GM19238 (cell line): Measurements from ENCODE around the gene AK5.
A peak's percentile ranks its signal among the peaks of the same experiment; 100 is the strongest.

Source experiments
- DNase-seq: peaks from one replicate; pipeline ENCODE4 v3.0.0; 2011; ENCODE audit warnings: low spot score; ENCODE audit not compliant: insufficient read length

AK5 gene, protein sequence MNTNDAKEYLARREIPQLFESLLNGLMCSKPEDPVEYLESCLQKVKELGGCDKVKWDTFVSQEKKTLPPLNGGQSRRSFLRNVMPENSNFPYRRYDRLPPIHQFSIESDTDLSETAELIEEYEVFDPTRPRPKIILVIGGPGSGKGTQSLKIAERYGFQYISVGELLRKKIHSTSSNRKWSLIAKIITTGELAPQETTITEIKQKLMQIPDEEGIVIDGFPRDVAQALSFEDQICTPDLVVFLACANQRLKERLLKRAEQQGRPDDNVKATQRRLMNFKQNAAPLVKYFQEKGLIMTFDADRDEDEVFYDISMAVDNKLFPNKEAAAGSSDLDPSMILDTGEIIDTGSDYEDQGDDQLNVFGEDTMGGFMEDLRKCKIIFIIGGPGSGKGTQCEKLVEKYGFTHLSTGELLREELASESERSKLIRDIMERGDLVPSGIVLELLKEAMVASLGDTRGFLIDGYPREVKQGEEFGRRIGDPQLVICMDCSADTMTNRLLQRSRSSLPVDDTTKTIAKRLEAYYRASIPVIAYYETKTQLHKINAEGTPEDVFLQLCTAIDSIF

DNA sequence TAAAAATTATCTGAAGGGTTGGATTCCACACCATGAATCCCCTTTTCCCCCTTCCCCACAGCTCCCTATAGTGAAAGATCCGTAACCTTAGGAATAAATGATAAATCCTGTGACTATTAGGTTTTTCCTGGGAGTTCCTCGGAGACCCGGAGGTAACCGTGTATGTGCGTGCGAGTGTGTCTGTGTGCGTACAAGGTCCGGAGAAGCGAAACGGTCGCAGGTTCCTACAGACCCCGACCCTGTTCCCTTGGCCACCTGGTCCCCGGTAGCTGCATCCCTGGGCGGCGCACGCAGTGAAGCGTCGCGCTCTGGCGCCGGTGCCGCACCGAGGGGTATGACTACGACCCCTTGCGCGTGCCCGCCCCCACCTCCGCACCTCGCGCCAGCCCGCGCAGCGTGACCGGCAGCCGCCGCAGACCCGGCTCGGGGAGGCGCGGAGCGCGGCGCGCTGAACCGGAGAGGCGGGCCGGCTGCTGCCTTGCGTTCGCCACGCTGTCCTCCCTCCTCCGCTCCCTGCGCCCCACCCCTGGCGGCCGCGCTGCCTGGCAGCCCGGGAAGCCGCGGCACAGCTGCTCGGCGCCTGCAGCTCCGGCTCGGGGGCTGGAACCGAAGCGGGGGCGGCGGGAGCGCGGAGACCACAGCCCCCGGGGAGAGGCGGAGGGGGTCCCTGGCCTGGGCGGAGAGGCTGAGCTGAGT lies at the start of gene AK5:
AK5 (plus strand) TSS at position 529 of the 696 bp plus-strand sequence. CDS start 295 bp downstream, outside the sequence.
- peak; percentile 8 for DNase-seq

DNA sequence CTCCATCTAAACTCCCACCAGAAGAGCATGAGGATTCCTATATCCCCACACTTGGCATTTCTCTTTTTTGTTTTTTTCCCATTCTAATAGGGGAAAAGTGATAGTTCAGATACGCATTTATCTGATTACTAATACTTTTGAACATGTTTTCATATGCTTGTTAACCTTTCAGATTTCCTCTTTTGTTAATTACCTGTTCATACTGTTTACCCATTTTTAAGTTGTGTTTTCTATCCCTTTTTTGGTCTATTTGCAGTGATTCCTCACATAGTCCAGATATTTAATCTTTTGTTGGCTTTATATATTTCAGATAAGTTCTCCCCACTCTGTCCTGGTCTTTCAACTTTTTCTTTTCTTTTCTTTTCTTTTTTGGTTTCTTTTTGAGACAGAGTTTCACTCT lies 49.0 kb upstream of the AK5 start:
- no peak for DNase-seq

DNA sequence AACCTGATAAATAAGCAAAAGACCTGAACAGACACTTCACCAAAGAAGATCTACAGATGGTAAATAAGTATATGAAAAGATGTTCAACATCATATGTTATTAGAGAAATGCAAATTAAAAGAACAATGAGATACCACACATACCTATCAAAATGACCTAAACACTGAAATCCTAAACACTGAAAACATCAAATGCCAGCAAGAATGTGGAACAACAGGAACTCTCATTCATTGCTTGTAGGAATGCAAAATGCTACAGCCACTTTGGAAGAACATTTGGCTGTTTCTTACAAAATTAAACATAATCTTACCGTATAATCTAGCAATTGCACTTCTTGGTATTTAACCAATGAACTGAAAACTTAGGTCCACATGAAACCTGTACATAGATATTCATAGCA lies 47.7 kb upstream of the AK5 start:
- no peak for DNase-seq

DNA sequence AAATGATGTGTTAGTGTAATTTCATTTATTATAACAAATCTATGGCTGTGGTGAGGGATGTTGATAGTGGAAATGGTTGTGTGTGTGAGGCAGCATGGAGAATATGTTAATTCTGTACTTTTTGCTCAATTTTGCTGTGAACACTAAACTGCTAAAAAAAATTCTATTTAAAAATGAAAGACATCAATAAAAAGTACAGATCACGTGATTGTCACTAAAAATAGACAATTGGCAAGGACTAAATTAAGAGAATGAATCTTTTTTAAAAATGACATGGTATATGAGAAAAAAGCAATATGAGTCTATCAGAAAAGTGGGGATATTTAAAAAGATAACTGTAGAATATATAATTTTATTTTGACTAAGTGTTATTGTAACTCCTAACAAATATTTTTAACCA lies 46.9 kb upstream of the AK5 start:
- no peak for DNase-seq

DNA sequence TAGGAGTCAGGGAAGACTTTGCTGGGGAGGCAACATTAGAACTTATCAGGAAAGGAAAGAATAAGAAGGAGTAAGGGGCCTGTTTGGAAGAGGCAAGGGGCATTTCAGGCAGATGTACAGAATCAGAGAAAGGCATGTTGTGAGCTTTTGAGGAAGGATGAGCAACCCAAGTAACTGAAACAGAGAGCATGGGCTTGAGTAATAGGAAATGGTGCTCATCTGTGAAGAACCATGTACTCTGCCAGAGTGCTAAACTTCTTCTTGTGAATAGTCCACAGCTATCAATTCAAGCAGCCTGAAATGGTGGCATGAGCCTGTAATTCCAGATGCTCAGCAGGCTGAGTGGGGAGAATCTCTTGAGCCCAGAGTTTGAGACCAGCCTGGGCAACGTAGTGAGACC lies 43.4 kb upstream of the AK5 start:
- no peak for DNase-seq

DNA sequence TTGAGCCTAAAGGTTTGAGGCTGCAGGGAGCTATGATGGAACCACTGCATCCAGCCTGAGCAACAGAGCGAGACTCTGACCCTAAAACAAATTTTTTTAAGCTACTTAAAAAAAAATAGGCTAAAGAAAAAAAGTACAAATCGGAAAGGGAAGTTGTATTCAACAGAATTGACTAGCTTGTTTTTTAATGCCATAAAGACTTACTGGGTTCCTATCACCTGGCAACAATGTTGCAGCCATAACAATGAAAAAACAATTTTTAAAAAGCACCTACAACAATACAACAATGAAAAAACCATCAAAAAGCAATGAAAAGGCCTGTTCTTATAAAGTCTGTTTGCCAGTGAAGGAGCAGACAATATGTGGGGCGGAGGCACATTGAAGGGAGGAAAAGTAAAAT lies 42.5 kb upstream of the AK5 start:
- no peak for DNase-seq

DNA sequence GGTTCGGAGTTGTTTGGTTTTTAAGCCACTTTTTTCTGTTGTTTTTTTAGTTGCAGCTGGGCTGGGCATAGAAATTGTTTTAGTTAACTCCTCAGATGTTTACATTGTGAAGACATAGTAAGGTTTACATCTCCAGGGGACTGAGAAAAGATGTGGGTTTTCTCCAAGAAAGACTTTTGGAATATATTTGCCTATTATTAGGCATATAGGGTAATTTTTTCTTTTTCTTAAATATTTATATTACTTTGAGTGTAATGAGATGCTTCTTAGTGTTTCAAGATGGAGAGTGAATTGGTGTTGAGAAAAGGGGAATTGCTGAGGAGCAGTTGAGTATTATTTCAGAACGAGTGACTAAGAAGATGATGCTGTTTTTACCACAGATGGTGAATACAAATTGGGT lies 36.0 kb upstream of the AK5 start:
- no peak for DNase-seq

DNA sequence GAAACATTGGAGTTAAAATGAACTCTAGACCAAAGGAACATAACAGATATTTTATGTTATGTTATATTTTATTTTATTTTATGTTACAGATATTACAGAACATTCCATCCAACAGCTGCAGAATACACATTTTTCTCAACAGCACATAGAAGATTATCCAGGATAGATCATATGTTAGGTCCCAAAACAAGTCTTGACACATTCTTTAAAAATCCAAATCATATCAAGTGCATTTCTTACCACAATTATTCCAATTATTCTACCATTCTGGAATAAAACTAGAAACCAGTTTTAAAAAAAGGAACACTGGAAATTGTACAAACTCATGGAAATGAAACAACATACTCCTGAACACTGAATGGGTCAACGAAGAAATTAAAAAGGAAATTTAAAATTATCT lies 31.7 kb upstream of the AK5 start:
- no peak for DNase-seq

DNA sequence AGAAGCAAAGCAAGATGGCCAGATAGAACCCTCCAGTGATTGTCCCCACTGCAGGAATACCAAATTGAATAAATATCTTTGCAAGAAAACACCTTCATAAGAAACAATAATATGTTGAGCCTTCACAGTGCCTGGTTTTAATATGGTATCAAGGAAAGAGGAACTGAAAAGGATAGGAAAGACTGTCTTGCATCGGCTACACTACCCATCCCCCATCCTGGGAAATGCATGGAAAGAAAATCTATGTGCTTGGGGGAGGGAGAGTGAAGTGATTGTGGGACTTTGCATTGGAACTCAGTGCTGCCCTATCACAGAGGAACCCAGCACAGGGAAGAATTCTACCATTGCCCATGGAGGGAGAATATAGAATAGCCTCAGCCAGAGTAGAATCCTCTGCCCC lies 28.6 kb upstream of the AK5 start:
- no peak for DNase-seq

DNA sequence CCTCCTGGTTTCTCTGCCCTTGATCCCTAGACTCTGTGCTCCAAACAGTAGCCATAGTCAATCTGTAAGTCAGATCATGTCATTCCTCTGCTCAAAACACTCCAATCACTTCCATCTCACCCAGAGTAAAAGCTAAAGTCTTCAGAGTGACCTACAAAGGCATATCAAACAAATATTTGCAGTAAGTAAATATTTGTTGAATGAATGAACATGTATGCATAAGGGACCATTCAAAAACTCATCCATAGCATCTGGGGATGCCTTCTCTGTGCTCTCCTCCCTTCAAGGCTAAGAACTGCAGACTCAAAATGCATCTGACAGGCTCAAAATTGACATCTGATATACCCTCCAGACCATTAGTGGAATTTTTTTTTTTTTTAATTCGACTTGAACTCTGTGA lies 18.1 kb upstream of the AK5 start:
- DNase-seq, result no peak

DNA sequence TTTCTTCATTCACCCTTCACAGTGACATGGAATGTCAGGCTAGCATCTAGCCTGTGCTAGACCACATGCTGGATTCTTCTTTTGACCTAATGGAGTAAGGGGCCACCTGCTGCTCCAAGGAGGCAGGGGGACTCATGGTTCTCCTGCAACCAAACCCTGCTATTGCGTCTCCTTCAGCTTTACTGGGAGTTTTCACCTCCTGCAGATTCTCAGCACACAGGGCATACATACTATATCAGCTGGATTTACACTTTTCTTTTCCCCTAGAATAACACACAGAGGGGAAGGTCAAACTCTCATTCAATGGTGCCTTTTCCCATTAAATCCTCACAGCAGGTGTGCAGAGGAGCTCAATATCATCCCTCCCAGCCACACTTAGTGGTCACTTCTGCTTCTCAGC lies 16.6 kb upstream of the AK5 start:
- no peak for DNase-seq

DNA sequence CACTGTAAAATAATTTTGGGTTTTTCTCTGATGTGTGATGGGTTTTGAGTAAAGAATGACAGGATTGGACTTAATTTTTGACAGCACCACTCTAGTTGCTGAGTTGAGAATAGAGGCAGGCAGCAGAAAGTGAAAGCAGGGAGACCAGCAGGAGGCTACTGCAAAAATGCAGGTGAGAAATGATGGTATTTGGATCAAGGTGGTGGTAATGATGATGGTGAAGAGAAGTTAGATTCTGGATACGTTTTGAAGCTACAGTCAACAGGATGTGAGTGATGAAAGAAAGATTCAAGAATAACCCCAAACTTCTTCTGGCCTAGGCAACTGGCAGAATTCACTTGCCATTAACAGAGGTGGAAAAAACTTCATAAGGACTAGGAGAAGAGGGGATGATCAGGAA lies 14.8 kb upstream of the AK5 start:
- no peak for DNase-seq

DNA sequence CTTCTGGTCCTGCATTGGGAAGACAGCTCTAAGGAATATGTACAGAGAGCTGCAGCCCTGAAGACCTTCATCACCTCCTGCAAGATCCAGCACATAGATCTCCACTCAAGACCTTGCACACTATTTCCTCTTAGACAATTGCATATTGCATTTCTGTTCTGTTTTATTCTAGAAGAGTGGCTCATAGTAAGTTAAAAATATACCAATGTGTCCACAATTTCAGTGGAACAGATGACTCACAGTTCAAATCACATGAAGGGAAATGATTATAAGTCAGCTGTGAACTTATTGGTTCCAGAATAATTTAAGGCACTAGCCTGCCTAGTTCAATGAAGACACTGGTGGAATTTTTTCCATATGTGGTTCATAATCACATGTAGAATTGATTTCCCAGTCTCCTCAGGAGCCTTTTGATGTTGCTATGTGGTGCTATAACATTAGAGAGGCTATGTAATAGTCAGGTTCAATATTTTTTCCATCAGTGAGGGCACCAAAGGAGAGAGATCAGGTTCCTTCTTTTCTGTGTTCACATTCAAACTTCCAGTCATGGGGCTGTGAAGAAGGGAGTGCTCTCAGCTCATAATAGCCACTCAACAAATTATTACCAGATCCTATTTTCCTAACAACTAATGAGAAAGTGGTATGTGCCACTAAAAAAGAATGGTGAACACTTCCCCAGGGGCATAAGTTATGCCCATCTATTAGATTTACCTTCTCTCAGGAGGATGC lies 9.8 kb upstream of the AK5 start:
- no peak for DNase-seq

DNA sequence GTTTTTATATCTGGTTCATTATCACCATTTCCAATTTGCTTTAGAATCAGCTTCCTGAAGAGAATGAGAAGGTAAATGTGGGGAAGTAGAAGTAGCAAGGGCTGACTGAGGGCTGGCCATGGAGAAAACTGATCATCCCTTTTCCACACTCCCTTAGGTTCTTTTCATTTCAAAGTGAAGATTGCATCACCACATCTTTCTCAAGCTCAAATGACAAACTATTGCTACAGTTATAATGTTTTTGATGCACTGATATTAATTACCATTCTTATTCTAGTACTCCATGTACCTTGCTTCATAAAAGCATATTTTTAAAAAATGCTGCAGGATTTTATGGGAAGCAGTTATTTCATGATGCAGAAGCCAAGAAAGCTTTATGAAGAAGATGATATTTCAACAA lies 7.9 kb upstream of the AK5 start:
- no peak for DNase-seq

DNA sequence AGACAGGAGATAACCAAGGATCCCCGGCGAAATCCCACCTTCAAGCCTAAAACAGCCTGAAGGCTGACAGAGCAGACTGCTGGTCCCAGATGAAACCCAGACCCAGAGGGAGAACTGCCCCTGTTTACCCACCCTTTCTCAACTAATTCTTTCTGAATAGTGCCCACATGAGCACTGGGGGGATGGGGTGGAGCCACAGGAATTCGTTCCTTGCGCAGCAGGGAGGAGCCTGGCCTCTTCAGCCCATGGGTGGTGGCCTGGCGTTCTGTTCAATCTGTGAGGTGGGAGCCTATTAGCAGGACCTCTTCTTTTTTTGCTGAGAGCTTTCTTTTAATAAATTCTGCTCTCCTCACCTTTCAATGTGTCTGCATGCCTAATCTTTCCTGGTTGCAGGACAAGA lies 6.6 kb upstream of the AK5 start:
- no peak for DNase-seq

DNA sequence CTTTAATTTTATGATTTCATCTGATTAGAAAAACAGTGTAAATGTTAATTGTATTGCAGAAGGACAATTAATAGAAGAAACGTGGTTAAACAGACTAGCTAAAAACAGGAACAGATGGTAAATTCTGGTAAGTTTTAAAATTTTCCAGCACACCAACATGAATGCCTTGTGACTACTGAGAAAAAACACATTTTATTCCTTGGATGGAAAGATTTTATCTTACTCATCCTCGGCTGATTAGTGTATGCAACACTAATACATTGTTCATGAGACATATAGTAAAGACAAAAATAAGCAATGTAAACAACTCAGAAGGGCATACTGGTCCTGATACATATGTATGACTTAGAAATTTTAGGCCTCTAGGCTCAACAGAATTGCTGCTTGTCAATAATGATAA lies 4.9 kb upstream of the AK5 start:
- no peak for DNase-seq

DNA sequence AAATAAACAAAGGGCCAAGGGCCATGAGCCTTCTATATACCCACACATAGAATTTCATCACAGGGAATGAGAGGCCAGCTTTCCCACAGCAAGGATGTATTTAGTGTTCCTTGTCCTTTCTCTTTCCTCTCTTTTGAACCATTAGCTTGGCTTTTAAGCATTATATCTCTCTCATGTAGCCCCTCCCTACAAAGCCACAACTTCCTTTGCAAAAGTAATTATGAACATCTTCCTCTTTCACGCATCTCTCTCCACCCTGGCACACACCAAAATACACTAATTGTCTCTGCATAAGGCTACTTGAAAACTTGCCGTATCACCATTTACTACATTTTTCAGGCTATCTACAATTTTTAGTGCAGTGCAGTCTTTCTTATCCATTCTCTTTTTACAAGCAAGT lies 1.9 kb upstream of the AK5 start:
- DNase-seq, result no peak

DNA sequence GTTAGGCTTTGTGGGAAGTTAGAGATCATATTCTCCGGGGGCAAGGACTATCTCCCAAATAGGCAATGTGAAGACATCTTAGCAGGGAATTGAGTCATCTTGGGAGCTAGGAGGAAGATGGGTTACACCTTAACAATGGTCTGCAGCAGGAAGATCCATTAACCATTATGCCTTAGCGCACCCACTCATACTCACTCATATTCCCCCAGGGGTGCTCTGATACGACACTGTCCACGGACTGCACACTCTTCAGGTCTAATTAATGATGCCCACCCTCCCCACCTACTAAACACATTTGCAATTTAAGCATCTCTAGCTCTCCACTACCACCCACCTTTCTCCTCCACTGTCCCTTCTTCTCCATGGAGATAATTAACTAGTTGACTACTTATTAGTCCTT lies 857 bp upstream of the AK5 start:
- DNase-seq, result no peak

DNA sequence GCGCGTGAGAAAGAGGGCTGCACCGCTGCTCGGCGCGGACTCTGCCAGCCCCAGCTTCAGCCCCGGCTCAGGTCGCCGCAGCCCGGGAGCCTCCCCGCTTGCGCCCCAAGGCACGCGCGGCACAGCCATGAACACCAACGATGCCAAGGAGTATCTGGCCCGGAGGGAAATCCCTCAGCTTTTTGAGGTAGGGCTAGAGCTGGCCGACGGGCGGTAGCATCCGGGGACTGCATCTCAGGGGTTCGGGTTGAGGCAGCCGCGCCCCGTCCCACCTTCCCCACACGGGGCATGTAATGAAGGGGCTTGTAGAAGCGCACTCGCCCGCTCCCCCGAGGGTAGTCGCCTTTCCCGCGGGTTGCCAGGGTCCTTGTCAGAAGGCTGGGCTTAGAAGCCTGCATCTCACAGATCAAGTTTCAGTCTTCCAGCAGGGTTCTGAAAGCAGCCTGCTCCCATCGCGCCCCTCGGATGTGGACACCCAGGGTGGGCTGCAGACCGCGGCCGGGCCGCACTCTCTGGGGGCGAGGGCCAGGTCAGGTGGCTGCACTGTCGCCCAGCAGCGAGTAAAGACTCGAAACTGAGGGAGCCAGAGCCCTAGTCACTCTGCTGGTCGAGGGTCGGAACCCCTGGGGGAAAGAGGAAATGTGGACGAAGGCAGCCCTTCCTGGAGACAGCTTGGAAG lies 507 bp downstream of the AK5 start:
- peak; percentile 11 for DNase-seq

DNA sequence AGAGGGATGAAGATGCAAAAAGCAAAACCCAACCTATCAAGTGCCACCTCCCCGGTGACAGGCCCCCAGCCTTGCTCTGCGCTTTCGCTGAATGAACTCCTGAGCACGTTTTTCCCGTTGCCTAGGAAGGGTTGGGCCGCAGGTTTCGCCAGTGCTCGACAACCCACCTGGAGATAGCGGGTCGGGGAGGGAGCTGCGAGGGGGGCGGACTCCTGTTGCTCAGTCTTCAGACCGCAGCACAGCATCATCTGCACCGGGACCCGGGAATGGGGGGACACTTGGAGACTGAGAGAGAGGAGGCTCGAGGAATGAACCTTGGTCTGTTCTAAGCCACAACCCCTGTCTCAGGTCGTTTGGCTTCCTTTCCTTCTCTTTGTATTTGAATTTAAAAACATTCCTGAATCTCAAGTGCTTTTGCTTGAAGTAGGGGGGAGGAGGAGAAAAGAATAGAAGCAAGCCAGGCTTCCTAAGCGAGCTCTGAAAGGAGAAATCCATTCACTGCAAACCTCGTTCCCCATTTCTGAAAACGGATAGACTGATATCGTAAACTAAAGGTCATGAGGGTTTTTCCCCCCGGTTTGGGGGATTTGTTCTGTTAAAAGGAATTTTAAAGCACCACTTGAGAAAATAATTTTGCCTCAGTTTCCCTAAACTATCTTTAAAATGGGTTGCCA lies 1.2 kb downstream of the AK5 start:
- DNase-seq, result no peak
